H9 (cell line): ENCODE data around the gene AKT3. TPM values are rescaled to one million over a fixed set of nuclear protein-coding genes. Genes with fewer than 3 reads are reported as not detected.

Experiments
- DNase-seq: peaks from one replicate; pipeline ENCODE4 v3.0.0-alpha.2; 2017
- H2AFZ ChIP-seq: one replicate; pipeline ENCODE4 v1.6.1; 2013; ENCODE audit warnings: mild to moderate bottlenecking, low read length, control low read depth, moderate library complexity
- H2AK5ac ChIP-seq: 2 replicates; pipeline ENCODE4 v1.6.1; 2013; ENCODE audit warnings: low read length, control low read depth, mixed read lengths; ENCODE audit not compliant: insufficient read length
- H2BK120ac ChIP-seq: one replicate; pipeline ENCODE4 v1.6.1; 2013; ENCODE audit warnings: low read depth, mild to moderate bottlenecking, low read length, control low read depth, inconsistent platforms; ENCODE audit not compliant: poor library complexity, severe bottlenecking
- H2BK12ac ChIP-seq: 2 replicates; pipeline ENCODE4 v1.6.1; 2013; ENCODE audit warnings: low read length, control low read depth, mixed read lengths, low read depth; ENCODE audit not compliant: insufficient read length
- H2BK15ac ChIP-seq: 2 replicates; pipeline ENCODE4 v1.6.1; 2013; ENCODE audit warnings: low read depth, low read length, control low read depth
- H2BK20ac ChIP-seq: one replicate; pipeline ENCODE4 v1.6.1; 2013; ENCODE audit warnings: low read depth, mild to moderate bottlenecking, low read length, control low read depth, inconsistent platforms; ENCODE audit not compliant: poor library complexity, severe bottlenecking
- H2BK5ac ChIP-seq: 2 replicates; pipeline ENCODE4 v1.6.1; 2013; ENCODE audit warnings: low read length, control low read depth, mixed read lengths; ENCODE audit not compliant: insufficient read length
- H3K14ac ChIP-seq: 2 replicates; pipeline ENCODE4 v1.6.1; 2013; ENCODE audit warnings: low read length, control low read depth; ENCODE audit not compliant: insufficient read depth
- H3K18ac ChIP-seq: 2 replicates; pipeline ENCODE4 v1.6.1; 2013; ENCODE audit warnings: low read depth, mild to moderate bottlenecking, mixed read lengths, low read length, control low read depth; ENCODE audit not compliant: insufficient read length
- H3K23ac ChIP-seq: 2 replicates; pipeline ENCODE4 v1.6.1; 2013; ENCODE audit warnings: low read length, control low read depth, mixed read lengths, low read depth; ENCODE audit not compliant: insufficient read length
- H3K23me2 ChIP-seq: 2 replicates; pipeline ENCODE4 v1.6.1; 2013; ENCODE audit warnings: low read depth, mild to moderate bottlenecking, mixed read lengths, low read length, control low read depth; ENCODE audit not compliant: insufficient read length, poor library complexity, severe bottlenecking
- H3K27ac ChIP-seq: 2 replicates; pipeline ENCODE4 v1.5.1; 2013; ENCODE audit warnings: low read length, control low read depth, mixed read lengths, low read depth; ENCODE audit not compliant: insufficient read length
- H3K27me3 ChIP-seq: 2 replicates; pipeline ENCODE4 v1.6.1; 2013; ENCODE audit warnings: low read length, control low read depth, inconsistent platforms; ENCODE audit not compliant: insufficient read depth
- H3K4ac ChIP-seq: 2 replicates; pipeline ENCODE4 v1.6.1; 2013; ENCODE audit warnings: low read depth, mild to moderate bottlenecking, control low read depth, inconsistent platforms, low read length, moderate library complexity
- H3K4me1 ChIP-seq: 2 replicates; pipeline ENCODE4 v1.6.1; 2013; ENCODE audit warnings: low read length, control low read depth, inconsistent platforms; ENCODE audit not compliant: insufficient read depth
- H3K4me2 ChIP-seq: 2 replicates; pipeline ENCODE4 v1.6.1; 2013; ENCODE audit warnings: low read length, control low read depth, mixed read lengths; ENCODE audit not compliant: insufficient read length, insufficient read depth
- H3K56ac ChIP-seq: 2 replicates; pipeline ENCODE4 v1.6.1; 2013; ENCODE audit warnings: low read depth, mild to moderate bottlenecking, mixed read lengths, low read length, control low read depth; ENCODE audit not compliant: insufficient read length
- H3K79me1 ChIP-seq: 2 replicates; pipeline ENCODE4 v1.6.1; 2013; ENCODE audit warnings: low read depth, mild to moderate bottlenecking, moderate library complexity, low read length, control low read depth, inconsistent platforms; ENCODE audit not compliant: insufficient read depth, poor library complexity, severe bottlenecking
- H3K79me2 ChIP-seq: 2 replicates; pipeline ENCODE4 v1.6.1; 2013; ENCODE audit warnings: low read length, control low read depth, inconsistent platforms; ENCODE audit not compliant: insufficient read depth
- H3K9ac ChIP-seq: 2 replicates; pipeline ENCODE4 v1.6.1; 2013; ENCODE audit warnings: low read length, control low read depth, mixed read lengths; ENCODE audit not compliant: insufficient read length; ENCODE audit errors: extremely low read depth
- H3K9me3 ChIP-seq: one replicate; pipeline ENCODE4 v1.6.1; 2013; ENCODE audit warnings: low read depth, low read length, inconsistent platforms; ENCODE audit not compliant: control insufficient read depth
- H3T11ph ChIP-seq: one replicate; pipeline ENCODE4 v1.6.1; 2013; ENCODE audit warnings: mild to moderate bottlenecking, low read length, control low read depth, inconsistent platforms
- H4K20me1 ChIP-seq: one replicate; pipeline ENCODE4 v1.6.1; 2013; ENCODE audit not compliant: control insufficient read depth, insufficient read length, insufficient read depth
- H4K5ac ChIP-seq: 2 replicates; pipeline ENCODE4 v1.6.1; 2013; ENCODE audit warnings: low read depth, mild to moderate bottlenecking, mixed read lengths, low read length, control low read depth; ENCODE audit not compliant: insufficient read length
- H4K8ac ChIP-seq: replicated peaks from 2 replicates; pipeline ENCODE4 v1.6.1; 2013; ENCODE audit warnings: low read length, control low read depth, mixed read lengths, low read depth; ENCODE audit not compliant: insufficient read length
- H4K91ac ChIP-seq: 2 replicates; pipeline ENCODE4 v1.6.1; 2013; ENCODE audit warnings: low read depth, mild to moderate bottlenecking, moderate library complexity, mixed read lengths, low read length, control low read depth; ENCODE audit not compliant: insufficient read length
- H3K27ac Mint-ChIP-seq, 3 experiments: 2 replicates in 2 of 3; 3 replicates in 1 of 3; pipeline ENCODE4 v1.8.0; 2020 to 2021; ENCODE audit warnings: mixed read lengths in 3 of 3, mild to moderate bottlenecking in 1 of 3, moderate library complexity in 1 of 3
- H3K27me3 Mint-ChIP-seq: 2 replicates; pipeline ENCODE4 v1.8.0; 2021; ENCODE audit warnings: low read depth, mild to moderate bottlenecking, moderate library complexity, mixed read lengths
- H3K36me3 Mint-ChIP-seq, 3 experiments: 2 replicates in 2 of 3; 3 replicates in 1 of 3; pipeline ENCODE4 v1.8.0; 2020 to 2021; ENCODE audit warnings: low read depth in 3 of 3, mixed read lengths in 3 of 3; ENCODE audit not compliant: insufficient read depth in 1 of 3
- H3K4me1 Mint-ChIP-seq, 2 experiments: 2 replicates each; pipeline ENCODE4 v1.8.0; 2020; ENCODE audit warnings: mixed read lengths in 2 of 2
- H3K4me3 Mint-ChIP-seq, 2 experiments: 2 replicates in 1 of 2; 3 replicates in 1 of 2; pipeline ENCODE4 v1.8.0; 2020 to 2021; ENCODE audit warnings: mild to moderate bottlenecking in 2 of 2, mixed read lengths in 2 of 2, moderate library complexity in 1 of 2
- H3K9me3 Mint-ChIP-seq, 2 experiments: 2 replicates in 1 of 2; 3 replicates in 1 of 2; pipeline ENCODE4 v1.8.0; 2020; ENCODE audit warnings: mild to moderate bottlenecking in 2 of 2, mixed read lengths in 2 of 2, moderate library complexity in 1 of 2
- WGBS: extraction: QIAGEN DNeasy Blood & Tissue Kit; methylation state at CpG from one replicate; pipeline ENCODE4 v1.1.7; 2013; ENCODE audit warnings: missing lambda C conversion rate, low lambda C conversion rate, mixed read lengths; ENCODE audit not compliant: insufficient read length; ENCODE audit errors: extremely low coverage; 5-methylcytosine and 5-hydroxymethylcytosine counted together
- total RNA-seq: library from RNA; stranded (reverse); gene quantifications from 2 replicates; pipeline ENCODE4 v1.2.1, GENCODE V29; 2021
- TF ChIP-seq, protein P1 (sequence below): fragments of 200-600 bp; sonication (generic); conservative IDR thresholded peaks from 3 replicates; pipeline ENCODE4 v1.8.0; 2021; ENCODE audit warnings: antibody characterized with exemption, mild to moderate bottlenecking

The AKT3 gene
- total RNA-seq, 1 experiment from 2014 or later: 27.8 TPM

DNA sequence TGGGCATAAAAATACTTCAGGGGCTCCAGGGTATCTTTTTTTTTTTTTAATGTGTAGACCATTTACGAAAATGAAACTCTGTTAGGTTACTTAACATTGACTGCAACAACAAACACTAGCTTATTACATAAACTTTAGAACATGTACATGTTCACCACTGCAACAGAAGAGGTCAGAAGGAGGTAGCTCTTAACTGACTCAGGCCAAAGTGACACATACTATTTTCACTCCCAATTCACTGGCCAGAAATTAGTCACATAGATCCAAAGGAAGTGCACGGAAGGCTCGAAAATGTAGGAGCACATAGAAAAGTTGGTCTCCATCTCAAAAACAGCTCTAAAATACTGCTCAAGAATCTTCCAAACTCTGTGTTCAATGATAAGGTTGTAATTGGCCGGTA is 107.2 kb downstream of the AKT3 start:
- H4K91ac ChIP-seq: no peak overlapping the region
- H3K79me2 ChIP-seq: no peaks in the 10 kb centered on the region
- no peaks in the 10 kb centered on the region for H3K23me2 ChIP-seq
- H2BK120ac ChIP-seq: no peak overlapping the region
- H3T11ph ChIP-seq: no peak overlapping the region
- H3K56ac ChIP-seq: no peak overlapping the region
- peaks cover 7 to 20% (median 15%) of the 10 kb centered on the region in 3 experiments for H3K36me3 Mint-ChIP-seq
- H3K79me1 ChIP-seq: no peaks in the 10 kb centered on the region
- no peak overlapping the region for H2BK15ac ChIP-seq
- no peak for DNase-seq
- no peak overlapping the region for H3K14ac ChIP-seq
- H3K27ac Mint-ChIP-seq: peak overlapping the region in 2 of 3 experiments; percentile 23; a peak in 3 of 7 replicates
- no peak overlapping the region for H2AK5ac ChIP-seq
- no peaks in the 10 kb centered on the region for H3K27me3 ChIP-seq
- no peak overlapping the region for H3K4me2 ChIP-seq
- WGBS: no CpG with 5 or more reads among the region's 4 CpGs
- no peak overlapping the region for H4K8ac ChIP-seq
- H4K20me1 ChIP-seq: no peaks in the 10 kb centered on the region
- H3K4me1 ChIP-seq: peaks cover 15% of the 10 kb centered on the region
- no peak overlapping the region for H2BK12ac ChIP-seq
- no peak overlapping the region for H2AFZ ChIP-seq
- no peak overlapping the region for H3K23ac ChIP-seq
- H4K5ac ChIP-seq: no peak overlapping the region
- no peaks in the 10 kb centered on the region for H3K27me3 Mint-ChIP-seq
- TF ChIP-seq, protein P1, sequence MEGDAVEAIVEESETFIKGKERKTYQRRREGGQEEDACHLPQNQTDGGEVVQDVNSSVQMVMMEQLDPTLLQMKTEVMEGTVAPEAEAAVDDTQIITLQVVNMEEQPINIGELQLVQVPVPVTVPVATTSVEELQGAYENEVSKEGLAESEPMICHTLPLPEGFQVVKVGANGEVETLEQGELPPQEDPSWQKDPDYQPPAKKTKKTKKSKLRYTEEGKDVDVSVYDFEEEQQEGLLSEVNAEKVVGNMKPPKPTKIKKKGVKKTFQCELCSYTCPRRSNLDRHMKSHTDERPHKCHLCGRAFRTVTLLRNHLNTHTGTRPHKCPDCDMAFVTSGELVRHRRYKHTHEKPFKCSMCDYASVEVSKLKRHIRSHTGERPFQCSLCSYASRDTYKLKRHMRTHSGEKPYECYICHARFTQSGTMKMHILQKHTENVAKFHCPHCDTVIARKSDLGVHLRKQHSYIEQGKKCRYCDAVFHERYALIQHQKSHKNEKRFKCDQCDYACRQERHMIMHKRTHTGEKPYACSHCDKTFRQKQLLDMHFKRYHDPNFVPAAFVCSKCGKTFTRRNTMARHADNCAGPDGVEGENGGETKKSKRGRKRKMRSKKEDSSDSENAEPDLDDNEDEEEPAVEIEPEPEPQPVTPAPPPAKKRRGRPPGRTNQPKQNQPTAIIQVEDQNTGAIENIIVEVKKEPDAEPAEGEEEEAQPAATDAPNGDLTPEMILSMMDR: no peak
- H3K4me1 Mint-ChIP-seq: peaks cover 56 to 70% of the 10 kb centered on the region in 2 experiments
- no peak overlapping the region for H2BK20ac ChIP-seq
- no peaks in the 10 kb centered on the region for H3K9me3 ChIP-seq
- H3K4ac ChIP-seq: no peak overlapping the region
- no peak overlapping the region for H3K27ac ChIP-seq
- no peak overlapping the region for H3K4me3 Mint-ChIP-seq
- no peak overlapping the region for H3K9ac ChIP-seq
- peaks cover 5 to 7% of the 10 kb centered on the region in 2 experiments for H3K9me3 Mint-ChIP-seq
- H2BK5ac ChIP-seq: no peak overlapping the region
- H3K18ac ChIP-seq: no peak overlapping the region
